HCT116 (cell line): ENCODE results near the gene NOTCH1. TPM values are rescaled to one million over a fixed set of nuclear protein-coding genes. Genes with fewer than 3 reads are reported as not detected.

ENCODE experiments used
- ATAC-seq: fragments of 200-7000 bp; cut with Tn5 transposase; 2 replicates; pipeline ENCODE4 v1.9.1; 2020; ENCODE audit warnings: mild to moderate bottlenecking, moderate library complexity
- BruUV-seq: library from RNA; stranded (reverse); fragments of 400-500 nt; replicated peaks from 2 replicates; lab custom pipeline; 2021; lab: Mats Ljungman, UMichigan
- CTCF ChIA-PET: fragments of 300-600 bp; sonication (Branson Sonifier 250); formaldehyde crosslinking; loops from one replicate; lab custom pipeline; 2021; ENCODE audit warnings: antibody characterized with exemption; lab: Charles Lee
- POLR2A ChIA-PET: fragments of 300-600, 350-600 bp; sonication (Branson Sonifier 250); formaldehyde crosslinking; loops from one replicate; lab custom pipeline; 2021; ENCODE audit warnings: antibody characterized with exemption; lab: Charles Lee
- RAD21 ChIA-PET, 2 experiments: fragments of 300-600 bp; sonication (Branson Sonifier 250); formaldehyde crosslinking; loops; one replicate each; lab custom pipeline; 2023; ENCODE audit warnings: low total read pairs in 2 of 2; ENCODE audit not compliant: uncharacterized antibody in 2 of 2, unreplicated experiment in 2 of 2, low non-redundant PET in 1 of 2; lab: Charles Lee
- DNase-seq: peaks from one replicate; pipeline ENCODE4 v3.0.0-alpha.2; 2010; ENCODE audit warnings: low read depth, low spot score
- H2AFZ ChIP-seq: fragments of 200-600 bp; shearing (Covaris generic), sonication (generic); 2 replicates; pipeline ENCODE4 v1.6.1; 2017; ENCODE audit warnings: low read depth, mixed run types, mixed read lengths, antibody characterized with exemption, low read length; ENCODE audit not compliant: poor library complexity, severe bottlenecking
- H3K27ac ChIP-seq: 2 replicates; pipeline ENCODE4 v1.5.1; 2012; ENCODE audit warnings: low read depth, low read length
- H3K27me3 ChIP-seq: fragments of 200-600 bp; sonication (generic); 2 replicates; pipeline ENCODE4 v1.6.1; 2016; ENCODE audit warnings: mixed run types, low read length, mixed read lengths; ENCODE audit not compliant: insufficient read depth
- H3K36me3 ChIP-seq, 2 experiments: fragments of 200-500 bp in 1 of 2; fragments of 200-600 bp in 1 of 2; sonication (Bioruptor generic) in 1 of 2; sonication (generic) in 1 of 2; 2 replicates each; pipeline versions ENCODE4 v1.5.1 to v1.6.1; 2014 to 2016; ENCODE audit warnings: low read length in 2 of 2, inconsistent platforms in 1 of 2, mixed read lengths in 1 of 2, mixed run types in 1 of 2; ENCODE audit not compliant: insufficient read depth in 2 of 2, control insufficient read depth in 1 of 2
- H3K4me1 ChIP-seq, 2 experiments: fragments of 200-600 bp in 1 of 2; sonication (generic) in 1 of 2; 2 replicates each; pipeline versions ENCODE4 v1.5.1 to v1.6.1; 2012 to 2017; ENCODE audit warnings: low read length in 2 of 2, inconsistent platforms in 1 of 2, mild to moderate bottlenecking in 1 of 2, mixed read lengths in 1 of 2, mixed run types in 1 of 2, moderate library complexity in 1 of 2; ENCODE audit not compliant: insufficient read depth in 2 of 2, control insufficient read depth in 1 of 2
- H3K4me2 ChIP-seq: fragments of 200-600 bp; sonication (generic); 2 replicates; pipeline ENCODE4 v1.6.1; 2017; ENCODE audit warnings: mixed run types, low read length, mixed read lengths
- H3K4me3 ChIP-seq, 2 experiments: fragments of 200-600 bp in 1 of 2; sonication (generic) in 1 of 2; replicated peaks in 1 of 2; 2 replicates each; pipeline ENCODE4 v1.5.1; 2011 to 2016; ENCODE audit warnings: low read length in 2 of 2, control low read depth in 1 of 2, low read depth in 1 of 2, mild to moderate bottlenecking in 1 of 2, mixed read lengths in 1 of 2, mixed run types in 1 of 2
- H3K79me2 ChIP-seq: fragments of 200-600 bp; sonication (generic); 2 replicates; pipeline ENCODE4 v1.6.1; 2017; ENCODE audit warnings: mild to moderate bottlenecking, mixed run types, low read length, moderate library complexity, mixed read lengths; ENCODE audit not compliant: insufficient read depth
- H3K9ac ChIP-seq: fragments of 200-600 bp; sonication (generic); 2 replicates; pipeline ENCODE4 v1.6.1; 2016; ENCODE audit warnings: low read length, mixed read lengths
- H3K9me2 ChIP-seq: fragments of 200-600 bp; sonication (generic), shearing (Covaris generic); 2 replicates; pipeline ENCODE4 v1.6.1; 2017; ENCODE audit warnings: mixed run types, mild to moderate bottlenecking, moderate library complexity; ENCODE audit not compliant: insufficient read depth
- H3K9me3 ChIP-seq, 2 experiments: fragments of 200-500 bp in 1 of 2; fragments of 200-600 bp in 1 of 2; sonication (Bioruptor generic) in 1 of 2; sonication (generic) in 1 of 2; 2 replicates each; pipeline ENCODE4 v1.6.1; 2014 to 2017; ENCODE audit warnings: low read length in 2 of 2, mixed read lengths in 2 of 2, inconsistent platforms in 1 of 2, low read depth in 1 of 2, mild to moderate bottlenecking in 1 of 2, mixed run types in 1 of 2, moderate library complexity in 1 of 2; ENCODE audit not compliant: control insufficient read depth in 1 of 2, insufficient read depth in 1 of 2
- H4K20me1 ChIP-seq: fragments of 200-600 bp; sonication (generic), shearing (Covaris generic); 2 replicates; pipeline ENCODE4 v1.6.1; 2017; ENCODE audit warnings: mixed run types, mild to moderate bottlenecking, moderate library complexity; ENCODE audit not compliant: insufficient read depth
- EGR1 ChIP-seq: IDR thresholded peaks from 2 replicates; pipeline ENCODE4 v1.6.1; 2012; ENCODE audit warnings: low read depth
- ELF1 ChIP-seq: IDR thresholded peaks from 2 replicates; pipeline ENCODE4 v1.6.1; 2012; ENCODE audit warnings: low read depth, borderline replicate concordance
- EZH2phosphoT487 ChIP-seq: fragments of 200-600 bp; IDR thresholded peaks from 2 replicates; pipeline ENCODE4 v1.6.1; 2018; ENCODE audit warnings: antibody characterized with exemption, borderline replicate concordance
- TCF7L2 ChIP-seq: IDR thresholded peaks from 2 replicates; pipeline ENCODE4 v1.7.0; 2011; ENCODE audit warnings: borderline replicate concordance, inconsistent platforms; ENCODE audit not compliant: insufficient read depth, insufficient read length; ENCODE audit errors: extremely low read depth
- ZNF274 ChIP-seq: fragments of 200-500 bp; sonication (Bioruptor generic); IDR thresholded peaks from 2 replicates; pipeline ENCODE4 v1.6.1; 2014; ENCODE audit warnings: mild to moderate bottlenecking, low read depth, low read length, inconsistent platforms
- intact Hi-C: fragments of 100-400 bp; cut with micrococcal nuclease; formaldehyde crosslinking; loops from 2 replicates; pipeline ENCODE4 v1.10.0; 2022
- total RNA-seq: library from RNA; stranded (reverse); gene quantifications from one replicate; pipeline ENCODE4 v1.2.1, GENCODE V29; 2021; ENCODE audit not compliant: unreplicated experiment
- TF ChIP-seq, protein P1 (sequence below): IDR thresholded peaks from 2 replicates; pipeline ENCODE4 v1.6.1; 2012
- TF ChIP-seq, protein P2 (sequence below): IDR thresholded peaks from 2 replicates; pipeline ENCODE4 v1.6.1; 2012
- TF ChIP-seq, protein P3 (sequence below): IDR thresholded peaks from 2 replicates; pipeline ENCODE4 v1.6.1; 2012; ENCODE audit warnings: low read depth

Gene NOTCH1
- total RNA-seq, 1 experiment from 2014 or later, result 36.2 TPM

DNA sequence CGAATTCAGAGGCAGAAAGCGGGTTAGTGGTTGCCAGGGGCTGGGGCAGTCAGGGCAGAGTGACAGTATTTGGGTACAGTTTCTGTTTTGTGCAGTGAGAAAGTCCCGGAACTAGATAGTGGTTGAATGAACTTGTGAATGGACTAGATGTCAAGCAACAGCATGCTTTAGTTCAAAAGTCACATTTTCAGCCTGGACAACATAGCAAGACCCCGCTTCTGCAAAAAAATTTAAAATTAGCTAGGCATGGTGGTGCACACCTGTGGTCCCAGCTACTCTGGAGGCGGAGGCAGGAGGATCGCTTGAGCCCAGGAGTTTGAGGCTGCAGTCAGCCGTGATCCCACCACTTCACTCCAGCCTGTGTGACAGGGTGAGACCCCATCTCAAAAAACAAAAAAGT lies 8.4 kb downstream of the NOTCH1 start:
- no peak overlapping the region; the same call in 1 of the 2 replicates for H3K27ac ChIP-seq
- RAD21 ChIA-PET, result no interaction called here
- POLR2A ChIA-PET, result no interaction called here

More for the DNA sequence above, 8.4 kb downstream of the NOTCH1 start:
- TF ChIP-seq, protein P1, sequence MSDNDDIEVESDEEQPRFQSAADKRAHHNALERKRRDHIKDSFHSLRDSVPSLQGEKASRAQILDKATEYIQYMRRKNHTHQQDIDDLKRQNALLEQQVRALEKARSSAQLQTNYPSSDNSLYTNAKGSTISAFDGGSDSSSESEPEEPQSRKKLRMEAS, result no peak
- TF ChIP-seq EGR1 (no peak), TCF7L2 (no peak), EZH2phosphoT487 (no peak), ELF1 (no peak), ZNF274 (no peak)
- TF ChIP-seq, protein P2, sequence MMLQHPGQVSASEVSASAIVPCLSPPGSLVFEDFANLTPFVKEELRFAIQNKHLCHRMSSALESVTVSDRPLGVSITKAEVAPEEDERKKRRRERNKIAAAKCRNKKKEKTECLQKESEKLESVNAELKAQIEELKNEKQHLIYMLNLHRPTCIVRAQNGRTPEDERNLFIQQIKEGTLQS, result no peak
- TF ChIP-seq, protein P3, sequence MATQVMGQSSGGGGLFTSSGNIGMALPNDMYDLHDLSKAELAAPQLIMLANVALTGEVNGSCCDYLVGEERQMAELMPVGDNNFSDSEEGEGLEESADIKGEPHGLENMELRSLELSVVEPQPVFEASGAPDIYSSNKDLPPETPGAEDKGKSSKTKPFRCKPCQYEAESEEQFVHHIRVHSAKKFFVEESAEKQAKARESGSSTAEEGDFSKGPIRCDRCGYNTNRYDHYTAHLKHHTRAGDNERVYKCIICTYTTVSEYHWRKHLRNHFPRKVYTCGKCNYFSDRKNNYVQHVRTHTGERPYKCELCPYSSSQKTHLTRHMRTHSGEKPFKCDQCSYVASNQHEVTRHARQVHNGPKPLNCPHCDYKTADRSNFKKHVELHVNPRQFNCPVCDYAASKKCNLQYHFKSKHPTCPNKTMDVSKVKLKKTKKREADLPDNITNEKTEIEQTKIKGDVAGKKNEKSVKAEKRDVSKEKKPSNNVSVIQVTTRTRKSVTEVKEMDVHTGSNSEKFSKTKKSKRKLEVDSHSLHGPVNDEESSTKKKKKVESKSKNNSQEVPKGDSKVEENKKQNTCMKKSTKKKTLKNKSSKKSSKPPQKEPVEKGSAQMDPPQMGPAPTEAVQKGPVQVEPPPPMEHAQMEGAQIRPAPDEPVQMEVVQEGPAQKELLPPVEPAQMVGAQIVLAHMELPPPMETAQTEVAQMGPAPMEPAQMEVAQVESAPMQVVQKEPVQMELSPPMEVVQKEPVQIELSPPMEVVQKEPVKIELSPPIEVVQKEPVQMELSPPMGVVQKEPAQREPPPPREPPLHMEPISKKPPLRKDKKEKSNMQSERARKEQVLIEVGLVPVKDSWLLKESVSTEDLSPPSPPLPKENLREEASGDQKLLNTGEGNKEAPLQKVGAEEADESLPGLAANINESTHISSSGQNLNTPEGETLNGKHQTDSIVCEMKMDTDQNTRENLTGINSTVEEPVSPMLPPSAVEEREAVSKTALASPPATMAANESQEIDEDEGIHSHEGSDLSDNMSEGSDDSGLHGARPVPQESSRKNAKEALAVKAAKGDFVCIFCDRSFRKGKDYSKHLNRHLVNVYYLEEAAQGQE, result no peak
- no peaks in the 10 kb centered on the region for H4K20me1 ChIP-seq
- no peak overlapping the region for H2AFZ ChIP-seq
- H3K9me3 ChIP-seq, result no peaks in the 10 kb centered on the region
- DNase-seq (no peak), ATAC-seq (no peak)
- peaks cover 5 to 6% of the 10 kb centered on the region in 2 experiments; a peak in 3 of 4 replicates for H3K36me3 ChIP-seq
- peaks cover 58% of the 10 kb centered on the region for H3K79me2 ChIP-seq
- intact Hi-C loops, result loop anchor here (5.0 kb wide), 1 partner anchor 50 kb away; no protein-coding TSS in a partner anchor
- H3K9ac ChIP-seq, result no peak overlapping the region
- CTCF ChIA-PET, result no interaction called here
- H3K9me2 ChIP-seq, result no peaks in the 10 kb centered on the region
- H3K4me2 ChIP-seq, result no peak overlapping the region
- no peaks in the 10 kb centered on the region for H3K27me3 ChIP-seq
- peaks cover 28 to 49% of the 10 kb centered on the region in 2 experiments for H3K4me1 ChIP-seq
- no TSS peak for BruUV-seq
- H3K4me3 ChIP-seq, result no peak overlapping the region
